ENCODE results near the gene PON2.

- TF ChIP-seq ELF4 (CRISPR knock-in tag; IDR thresholded peaks at IDR 0.05; ENCODE audit: low read depth) (no peak), CTCF (IDR thresholded peaks at IDR 0.05) (no peak), TEAD4 (CRISPR knock-in tag; IDR thresholded peaks at IDR 0.05) (no peak), ZNF425 (CRISPR knock-in tag; conservative IDR thresholded peaks at IDR 0.05) (no peak), ATF3 (CRISPR knock-in tag; conservative IDR thresholded peaks at IDR 0.05) (no peak), TP53 (CRISPR knock-in tag; IDR thresholded peaks at IDR 0.05) (no peak)
These were observed 29.6 kb downstream of the PON2 start for GRCh38 chr7:95405208-95405607.
